Measurements from ENCODE around the gene GRIN3A. TPM values are rescaled to one million over a fixed set of nuclear protein-coding genes. Genes with fewer than 3 reads are reported as not detected.
"Not testable (repeated sequence)": the region's sequence is repeated elsewhere in the genome, so short reads cannot be mapped to it uniquely, and the experiment has no call there.

The GRIN3A gene
- total RNA-seq, 2 donors from 2014 or later, result 0.80 to 1.5 TPM

- H3K36me3 ChIP-seq, result no peaks in the 10 kb centered on the region
- no peaks in the 10 kb centered on the region for H3K4me1 ChIP-seq (replicated peaks)
- H3K27me3 ChIP-seq (replicated peaks; ENCODE audit: insufficient read depth), result no peaks in the 10 kb centered on the region
- TF ChIP-seq POLR2A (IDR thresholded peaks at IDR 0.05) (no peak), POLR2AphosphoS5 (IDR thresholded peaks at IDR 0.05) (no peak), CTCF (IDR thresholded peaks at IDR 0.05) (no peak)
- no peaks in the 10 kb centered on the region for H3K9me3 ChIP-seq
- H3K27ac ChIP-seq, result no peak overlapping the region
- H3K4me3 ChIP-seq, result no peak overlapping the region
- intact Hi-C loops (cut with DNase I), result no loop called here
- no peak for DNase-seq (ENCODE audit: low spot score)
These were observed 146.5 kb downstream of the GRIN3A start for GRCh38 chr9:101591787-101592446.

- Histone ChIP-seq H3K4me3 (no peak overlapping the region), H3K27ac (no peak overlapping the region), H3K36me3 (no peaks in the 10 kb centered on the region), H3K27me3 (replicated peaks; ENCODE audit: insufficient read depth) (no peaks in the 10 kb centered on the region), H3K4me1 (replicated peaks) (no peaks in the 10 kb centered on the region), H3K9me3 (no peaks in the 10 kb centered on the region)
- no peak for DNase-seq (ENCODE audit: low spot score)
- 95% methylated on average over 3 of the region's 3 CpGs for WGBS
- no peak for TF ChIP-seq POLR2A (IDR thresholded peaks at IDR 0.05)
- no peak for TF ChIP-seq POLR2AphosphoS5 (IDR thresholded peaks at IDR 0.05)
- no peak for TF ChIP-seq CTCF (IDR thresholded peaks at IDR 0.05)
- intact Hi-C loops (cut with DNase I), result no loop called here
These were observed 147.5 kb downstream of the GRIN3A start for GRCh38 chr9:101590901-101591300.

GRCh38 chr9:101590074-101590473, 148.4 kb downstream of the GRIN3A start:
- DNase-seq (ENCODE audit: low spot score); H3K36me3 ChIP-seq; H3K4me3 ChIP-seq; H3K27ac ChIP-seq; intact Hi-C loops (cut with DNase I); H3K9me3 ChIP-seq; H3K4me1 ChIP-seq (replicated peaks); H3K27me3 ChIP-seq (replicated peaks; ENCODE audit: insufficient read depth): not testable (repeated sequence)
- WGBS, result 85% methylated on average over 6 of the region's 6 CpGs

GRCh38 chr9:101587332-101588043, 151.0 kb downstream of the GRIN3A start:
- Histone ChIP-seq H3K4me3 (no peak overlapping the region), H3K4me1 (replicated peaks) (no peaks in the 10 kb centered on the region), H3K36me3 (no peaks in the 10 kb centered on the region), H3K27ac (no peak overlapping the region), H3K9me3 (no peaks in the 10 kb centered on the region), H3K27me3 (replicated peaks; ENCODE audit: insufficient read depth) (no peaks in the 10 kb centered on the region)
- WGBS, result 80% methylated on average over 4 of the region's 4 CpGs
- no peak for DNase-seq (ENCODE audit: low spot score)
- TF ChIP-seq POLR2AphosphoS5 (IDR thresholded peaks at IDR 0.05), result no peak
- TF ChIP-seq CTCF (IDR thresholded peaks at IDR 0.05), result no peak
- TF ChIP-seq POLR2A (IDR thresholded peaks at IDR 0.05), result no peak
- intact Hi-C loops (cut with DNase I), result no loop called here

- H3K36me3 ChIP-seq, result no peaks in the 10 kb centered on the region
- H3K9me3 ChIP-seq, result no peaks in the 10 kb centered on the region
- H3K4me1 ChIP-seq (replicated peaks), result no peaks in the 10 kb centered on the region
- intact Hi-C loops (cut with DNase I), result no loop called here
- no peak overlapping the region for H3K27ac ChIP-seq
- over 99% methylated on average over 5 of the region's 5 CpGs for WGBS
- H3K4me3 ChIP-seq, result no peak overlapping the region
- TF ChIP-seq POLR2AphosphoS5 (IDR thresholded peaks at IDR 0.05) (no peak), POLR2A (IDR thresholded peaks at IDR 0.05) (no peak), CTCF (IDR thresholded peaks at IDR 0.05) (no peak)
- DNase-seq (ENCODE audit: low spot score), result no peak
- no peaks in the 10 kb centered on the region for H3K27me3 ChIP-seq (replicated peaks; ENCODE audit: insufficient read depth)
These were observed 151.8 kb downstream of the GRIN3A start for GRCh38 chr9:101586651-101587050.
